Right atrium auricular region (tissue), 2 donors: ENCODE results near the gene MAP3K21. TPM values are rescaled to one million over a fixed set of nuclear protein-coding genes. Genes with fewer than 3 reads are reported as not detected.

Experiments used
- DNase-seq: peaks from one replicate; pipeline ENCODE4 v3.0.0-alpha.2; 2019; ENCODE audit warnings: low spot score
- H3K27ac ChIP-seq, 2 donors: fragments of 200-600 bp; sonication (generic); 1 replicate in 1 of 2; 2 replicates in 1 of 2; pipeline ENCODE4 v1.5.1; 2016 to 2019
- H3K27me3 ChIP-seq, 2 donors: fragments of 200-600 bp; sonication (generic); one replicate each; pipeline versions ENCODE4 v1.5.1 to v1.6.0; 2017 to 2019
- H3K36me3 ChIP-seq: fragments of 200-600 bp; sonication (generic); one replicate; pipeline ENCODE4 v1.5.1; 2016
- H3K4me1 ChIP-seq, 2 donors: fragments of 200-600 bp; sonication (generic); one replicate each; pipeline versions ENCODE4 v1.5.1 to v1.6.0; 2017 to 2019
- H3K4me3 ChIP-seq, 2 donors: fragments of 200-600 bp; sonication (generic); 1 replicate in 1 of 2; 2 replicates in 1 of 2; pipeline ENCODE4 v1.5.1; 2017 to 2019; ENCODE audit warnings: mild to moderate bottlenecking in 1 of 2, moderate library complexity in 1 of 2
- H3K9me3 ChIP-seq, 2 donors: fragments of 200-600 bp; sonication (generic); one replicate each; pipeline ENCODE4 v1.5.1; 2019
- total RNA-seq, 2 donors: library from RNA; depleted of rRNA; stranded (reverse); fragments of >200 nt; gene quantifications; one replicate each; pipeline ENCODE4 v1.1.0, GENCODE V29; 2016
- TF ChIP-seq, protein P1 (sequence below), 2 donors: fragments of 200-600 bp; sonication (generic); IDR thresholded peaks; one replicate each; pipeline ENCODE4 v1.5.1; 2019; ENCODE audit warnings: antibody characterized with exemption in 2 of 2

Gene MAP3K21
- 1 to 10 TPM; 1.2 to 1.4 TPM for total RNA-seq

DNA sequence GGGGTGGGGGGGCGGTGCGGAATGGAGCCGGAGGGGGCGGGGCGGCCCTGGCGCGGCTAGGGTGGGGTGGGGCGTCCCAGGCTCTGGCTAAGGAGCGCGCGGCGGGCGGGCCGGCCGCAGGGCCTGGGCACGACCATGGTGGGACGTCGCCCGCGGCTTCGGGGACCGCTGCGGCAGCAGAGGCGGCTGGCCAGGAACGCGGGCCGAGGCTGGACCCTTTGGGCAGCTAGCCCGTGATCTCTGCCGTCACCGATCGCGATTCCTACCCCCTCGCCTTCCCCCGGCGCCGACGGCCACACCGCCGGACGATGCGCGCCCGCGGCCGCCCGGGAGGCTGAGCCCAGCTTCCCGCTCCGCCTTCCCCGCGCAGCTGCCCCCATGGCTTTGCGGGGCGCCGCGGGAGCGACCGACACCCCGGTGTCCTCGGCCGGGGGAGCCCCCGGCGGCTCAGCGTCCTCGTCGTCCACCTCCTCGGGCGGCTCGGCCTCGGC lies at the start of gene MAP3K21:
Gene MAP3K21 (plus strand): TSS at position 74 of the 491 bp plus-strand sequence. CDS start 305 bp downstream, at position 379.
- H3K9me3 ChIP-seq: no peaks in the 10 kb centered on the region
- H3K36me3 ChIP-seq: no peaks in the 10 kb centered on the region
- no peak for DNase-seq
- peak within 1 kb of the TSS; percentile 54 to 58 for H3K27ac ChIP-seq
- no peaks in the 10 kb centered on the region for H3K27me3 ChIP-seq
- TF ChIP-seq, protein P1, sequence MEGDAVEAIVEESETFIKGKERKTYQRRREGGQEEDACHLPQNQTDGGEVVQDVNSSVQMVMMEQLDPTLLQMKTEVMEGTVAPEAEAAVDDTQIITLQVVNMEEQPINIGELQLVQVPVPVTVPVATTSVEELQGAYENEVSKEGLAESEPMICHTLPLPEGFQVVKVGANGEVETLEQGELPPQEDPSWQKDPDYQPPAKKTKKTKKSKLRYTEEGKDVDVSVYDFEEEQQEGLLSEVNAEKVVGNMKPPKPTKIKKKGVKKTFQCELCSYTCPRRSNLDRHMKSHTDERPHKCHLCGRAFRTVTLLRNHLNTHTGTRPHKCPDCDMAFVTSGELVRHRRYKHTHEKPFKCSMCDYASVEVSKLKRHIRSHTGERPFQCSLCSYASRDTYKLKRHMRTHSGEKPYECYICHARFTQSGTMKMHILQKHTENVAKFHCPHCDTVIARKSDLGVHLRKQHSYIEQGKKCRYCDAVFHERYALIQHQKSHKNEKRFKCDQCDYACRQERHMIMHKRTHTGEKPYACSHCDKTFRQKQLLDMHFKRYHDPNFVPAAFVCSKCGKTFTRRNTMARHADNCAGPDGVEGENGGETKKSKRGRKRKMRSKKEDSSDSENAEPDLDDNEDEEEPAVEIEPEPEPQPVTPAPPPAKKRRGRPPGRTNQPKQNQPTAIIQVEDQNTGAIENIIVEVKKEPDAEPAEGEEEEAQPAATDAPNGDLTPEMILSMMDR (IDR thresholded peaks at IDR 0.05): no peak
- peak within 1 kb of the TSS; percentile 50 to 68 for H3K4me3 ChIP-seq
- peaks cover 0 to 18% of the 10 kb centered on the region in 2 donors for H3K4me1 ChIP-seq

DNA sequence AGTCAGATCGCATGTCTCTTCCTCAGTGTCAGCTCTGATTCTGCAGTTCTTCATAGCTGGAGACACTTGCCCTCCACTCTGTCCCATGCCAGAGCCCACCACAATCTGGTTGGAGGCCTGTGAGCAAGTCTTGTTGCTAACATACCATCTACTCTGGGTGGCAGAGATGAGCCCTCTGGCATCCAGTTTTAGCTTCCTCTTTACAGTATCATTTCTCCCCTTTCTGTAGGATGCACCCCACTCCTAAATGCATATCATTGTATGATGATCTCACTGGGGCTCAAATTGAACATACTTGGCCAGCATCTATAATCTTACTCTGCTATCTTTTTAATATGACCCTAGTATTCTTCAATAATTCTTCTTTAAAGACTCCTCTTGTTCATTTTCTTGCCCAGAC lies 48.9 kb upstream of the MAP3K21 start:
- no peak for DNase-seq
- TF ChIP-seq, protein P1 (IDR thresholded peaks at IDR 0.05): no peak
- Histone ChIP-seq H3K4me3 (no peak overlapping the region), H3K9me3 (no peaks in the 10 kb centered on the region), H3K4me1 (no peaks in the 10 kb centered on the region), H3K27ac (no peak overlapping the region), H3K27me3 (no peaks in the 10 kb centered on the region), H3K36me3 (no peaks in the 10 kb centered on the region)

DNA sequence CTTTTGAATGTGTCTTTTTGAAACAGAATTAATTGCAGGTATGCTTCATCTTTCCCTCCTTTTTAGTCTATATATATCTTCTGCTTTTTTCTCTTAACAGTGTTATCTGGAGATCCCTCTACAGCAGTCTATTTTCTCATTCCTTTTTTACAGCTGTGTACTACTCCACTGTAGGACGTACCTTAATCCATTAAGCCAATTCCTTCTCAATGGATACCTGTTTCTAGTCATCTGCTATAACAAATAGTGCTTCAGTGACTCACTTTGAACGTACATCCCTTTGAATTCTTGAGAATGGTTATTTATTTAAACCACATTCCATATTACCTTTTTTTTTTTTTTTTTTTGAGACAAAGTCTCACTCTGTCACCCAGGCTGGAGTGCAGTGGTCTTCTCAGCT lies 47.6 kb upstream of the MAP3K21 start:
- no peaks in the 10 kb centered on the region for H3K27me3 ChIP-seq
- no peaks in the 10 kb centered on the region for H3K4me1 ChIP-seq
- H3K27ac ChIP-seq: no peak overlapping the region
- H3K4me3 ChIP-seq: no peak overlapping the region
- DNase-seq: no peak
- H3K36me3 ChIP-seq: no peaks in the 10 kb centered on the region
- H3K9me3 ChIP-seq: no peaks in the 10 kb centered on the region
- TF ChIP-seq, protein P1 (IDR thresholded peaks at IDR 0.05): no peak

DNA sequence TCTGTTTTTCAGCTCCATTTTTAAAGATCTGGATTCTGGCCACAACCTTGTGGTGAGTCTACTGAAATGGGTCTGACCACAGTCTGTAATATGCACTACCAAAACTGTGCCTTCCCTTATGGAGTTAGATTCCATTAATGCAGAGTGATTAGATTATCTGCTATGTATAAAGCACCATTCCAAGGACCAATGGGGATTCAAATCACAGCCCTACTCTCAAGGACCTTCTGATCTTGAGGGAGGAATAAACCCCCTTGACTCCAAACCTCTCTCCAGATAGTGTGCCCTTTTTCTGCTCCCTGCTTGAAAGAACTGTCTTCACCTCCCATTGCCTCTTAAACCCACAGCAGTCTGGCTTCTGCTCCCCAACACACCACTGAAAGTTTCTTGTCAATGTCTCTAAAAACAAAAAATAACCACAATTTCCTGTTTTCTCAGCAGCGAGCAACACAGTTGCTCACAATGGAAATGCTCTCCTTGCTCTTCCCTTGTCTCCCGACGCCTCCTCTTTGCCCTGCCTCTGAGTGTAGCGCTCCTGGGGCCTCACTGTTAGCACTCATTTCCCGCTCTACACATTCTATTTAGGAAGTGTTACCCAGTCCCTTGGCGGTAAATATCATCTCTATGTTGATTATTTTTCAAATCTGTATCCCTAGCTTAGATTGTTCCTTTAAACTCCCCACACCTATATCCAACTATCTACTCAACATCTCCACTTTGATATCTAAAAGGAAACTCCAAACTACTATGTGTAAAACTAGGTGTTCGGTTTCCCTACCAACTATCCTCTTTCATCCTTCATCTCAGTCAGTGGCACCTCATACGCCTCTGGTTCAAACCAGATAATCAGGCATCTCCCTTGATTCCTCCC lies 45.6 kb upstream of the MAP3K21 start:
- TF ChIP-seq, protein P1 (IDR thresholded peaks at IDR 0.05): no peak
- Histone ChIP-seq H3K27ac (no peak overlapping the region), H3K4me1 (no peaks in the 10 kb centered on the region), H3K27me3 (no peaks in the 10 kb centered on the region), H3K36me3 (no peaks in the 10 kb centered on the region), H3K4me3 (no peak overlapping the region), H3K9me3 (no peaks in the 10 kb centered on the region)
- DNase-seq: no peak

DNA sequence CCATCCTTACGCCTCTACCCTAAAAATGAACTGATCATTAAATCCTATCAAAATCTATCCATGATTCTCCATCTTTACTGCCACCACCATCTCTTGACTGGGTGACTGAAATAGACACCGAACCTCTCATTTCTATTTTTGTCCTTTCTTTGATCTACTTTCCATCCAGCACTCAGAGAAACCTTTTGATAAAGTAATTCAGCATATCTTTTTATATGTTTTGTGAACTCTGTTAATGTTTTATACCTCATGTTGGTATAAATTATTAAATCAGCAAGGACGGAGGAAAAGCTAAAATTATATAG lies 45.0 kb upstream of the MAP3K21 start:
- Histone ChIP-seq H3K27me3 (no peaks in the 10 kb centered on the region), H3K4me3 (no peak overlapping the region), H3K27ac (no peak overlapping the region), H3K36me3 (no peaks in the 10 kb centered on the region), H3K4me1 (no peaks in the 10 kb centered on the region), H3K9me3 (no peaks in the 10 kb centered on the region)
- TF ChIP-seq, protein P1 (IDR thresholded peaks at IDR 0.05): no peak
- DNase-seq: no peak
